ENCODE measurements around the gene KIRREL1. TPM values are rescaled to one million over a fixed set of nuclear protein-coding genes. Genes with fewer than 3 reads are reported as not detected.
A peak's percentile ranks its signal among the peaks of the same experiment; 100 is the strongest.

KIRREL1 gene
- total and polyA plus RNA-seq, 2 of the 8 experiments (the other 6 are each of a cell fraction or from before 2014, with no cell fraction given) = 14.2 to 39.0 TPM

DNA sequence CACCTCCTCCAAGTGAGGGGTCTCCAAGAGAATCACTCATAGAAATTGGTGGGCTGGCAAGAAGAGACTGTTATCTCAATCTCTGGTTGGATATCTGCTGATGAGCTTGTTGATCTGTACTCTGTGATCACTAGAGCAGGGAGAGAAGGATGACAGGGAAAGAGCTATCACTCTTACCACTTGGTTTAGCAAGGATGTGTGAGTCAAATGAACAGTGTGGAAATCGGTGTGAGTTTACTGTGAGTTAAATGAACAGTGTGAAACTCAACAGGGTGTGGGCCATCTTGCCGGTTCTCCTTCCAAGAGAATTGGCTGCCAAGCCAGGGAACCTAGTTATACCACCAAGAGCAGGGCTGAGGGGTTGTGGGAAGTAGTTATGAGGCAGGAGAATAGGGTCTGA is 154.0 kb downstream of the KIRREL1 start:
- H3K9me3 ChIP-seq (ENCODE audit: insufficient read depth in 2 of 2, low read depth in 1 of 2, low read length in 1 of 2) = no peaks in the 10 kb centered on the region
- no peak overlapping the region for H2BK12ac ChIP-seq (ENCODE audit: low read depth, low read length)
- H4K91ac ChIP-seq (replicated peaks; ENCODE audit: insufficient read length, low read length) = no peak overlapping the region
- TF ChIP-seq TCF12 (IDR thresholded peaks at IDR 0.05; ENCODE audit: low read depth, low read length) (no peak), SAP30 (IDR thresholded peaks at IDR 0.05; ENCODE audit: insufficient read depth, insufficient replicate concordance, low read length) (no peak), SIRT6 (IDR thresholded peaks at IDR 0.05; ENCODE audit: low read length) (no peak), TEAD4 (IDR thresholded peaks at IDR 0.05; ENCODE audit: low read depth, low read length) (no peak), YY1 (IDR thresholded peaks at IDR 0.05; ENCODE audit: low read depth, low read length) (no peak), FOSL1 (IDR thresholded peaks at IDR 0.05; ENCODE audit: insufficient read depth, low read depth, low read length) (no peak)
- no peaks in the 10 kb centered on the region; a peak in 2 of 7 replicates for H3K4me1 ChIP-seq (replicated peaks in 1 of 4; ENCODE audit: control insufficient read depth in 3 of 4, insufficient read depth in 4 of 4, low read length in 3 of 4)
- no peak overlapping the region for H3K23ac ChIP-seq (ENCODE audit: insufficient read length)
- H4K20me1 ChIP-seq (replicated peaks in 1 of 2; ENCODE audit: control insufficient read depth in 1 of 2, insufficient read depth in 2 of 2, low read length in 2 of 2) = no peaks in the 10 kb centered on the region
- no peak overlapping the region for H3K4me2 ChIP-seq (ENCODE audit: insufficient read depth in 1 of 2, low read depth in 2 of 2, low read length in 2 of 2)
- no peak overlapping the region for H2BK15ac ChIP-seq (ENCODE audit: low read length)
- no peak overlapping the region for H2BK5ac ChIP-seq (ENCODE audit: low read depth, low read length)
- H3K4ac ChIP-seq (replicated peaks; ENCODE audit: insufficient read length, low read depth, low read length) = no peak overlapping the region
- FAIRE-seq (no peak), DNase-seq (ENCODE audit: low read depth in 1 of 2, low spot score in 2 of 2) (no peak)
- 86% methylated on average over 2 of the region's 2 CpGs; no CpG with 5 or more reads in 1 of the 2 experiments for WGBS, 2 experiments (ENCODE audit: extremely low coverage in 1 of 2, insufficient coverage in 1 of 2, insufficient read length in 1 of 2, insufficient replicate concordance in 2 of 2, low coverage in 1 of 2, low lambda C conversion rate in 2 of 2, missing lambda C conversion rate in 1 of 2)
- no peak overlapping the region for H3K18ac ChIP-seq (ENCODE audit: extremely low read depth, low read length)
- H3K79me2 ChIP-seq (ENCODE audit: control insufficient read depth in 1 of 2, insufficient read depth in 2 of 2, low read length in 2 of 2) = no peaks in the 10 kb centered on the region
- H3K79me1 ChIP-seq (ENCODE audit: low read depth, low read length) = no peaks in the 10 kb centered on the region
- no peak overlapping the region for H3K9ac ChIP-seq (replicated peaks in 1 of 4; ENCODE audit: extremely low read depth in 1 of 4, low read depth in 3 of 4, low read length in 3 of 4)
- peaks cover 4% of the 10 kb centered on the region for H3K23me2 ChIP-seq (ENCODE audit: low read depth, low read length)
- H4K8ac ChIP-seq (ENCODE audit: extremely low read depth, insufficient read depth, low read length) = no peak overlapping the region
- no peak overlapping the region for H3K14ac ChIP-seq (ENCODE audit: insufficient read length)
- H3K56ac ChIP-seq (replicated peaks; ENCODE audit: insufficient read length, low read depth, low read length) = no peak overlapping the region
- 0 out of 2 replicates have a peak overlapping the region, but pooled peaks have one; percentile 24 for H2BK20ac ChIP-seq (ENCODE audit: low read length)
- ChIA-PET CTCF (ENCODE audit: partially characterized antibody) (interaction anchor here (0.9 to 1.0 kb wide), 2 partner anchors 21 to 49 kb away, joined by 3 read pairs; no protein-coding TSS in a partner anchor), POLR2A (ENCODE audit: partially characterized antibody) (no interaction called here)
- peaks cover 0 to 13% (median 5%) of the 10 kb centered on the region in 4 experiments; a peak in 4 of 7 replicates for H3K27me3 ChIP-seq (replicated peaks in 1 of 4; ENCODE audit: control insufficient read depth in 3 of 4, extremely low read depth in 1 of 4, insufficient read depth in 3 of 4, low read length in 3 of 4)
- H3K36me3 ChIP-seq (ENCODE audit: control insufficient read depth in 2 of 4, insufficient read depth in 4 of 4, low read length in 3 of 4) = no peaks in the 10 kb centered on the region
- H2AFZ ChIP-seq (ENCODE audit: low read length) = no peak overlapping the region
- no peak overlapping the region for H3K4me3 ChIP-seq (ENCODE audit: extremely low read depth in 1 of 4, insufficient read depth in 2 of 4, low read depth in 3 of 4, low read length in 4 of 4)
- no peak overlapping the region for H2BK120ac ChIP-seq (replicated peaks; ENCODE audit: low read depth, low read length)
- H3K27ac ChIP-seq (ENCODE audit: low read depth, low read length) = no peak overlapping the region
- no peak overlapping the region for H2AK5ac ChIP-seq (ENCODE audit: low read depth, low read length)
- no peak overlapping the region for H4K5ac ChIP-seq (ENCODE audit: insufficient read length, low read depth, low read length)
